ENCODE measurements around the gene DBNL.
"Not testable (repeated sequence)": the region's sequence is repeated elsewhere in the genome, so short reads cannot be mapped to it uniquely, and the experiment has no call there.

GRCh38 chr7:44015090-44015489, 29.4 kb upstream of the DBNL start:
- not testable (repeated sequence) for TF ChIP-seq POLR2A (IDR thresholded peaks at IDR 0.05; ENCODE audit: low read depth, low read length); POLR2AphosphoS5 (IDR thresholded peaks at IDR 0.05; ENCODE audit: low read depth, low read length); TAF1 (IDR thresholded peaks at IDR 0.05; ENCODE audit: borderline replicate concordance, low read depth, low read length)
